Epithelial cell of proximal tubule (primary cell): ENCODE results near the gene GHSR. TPM values are rescaled to one million over a fixed set of nuclear protein-coding genes. Genes with fewer than 3 reads are reported as not detected.
"Not testable (repeated sequence)": the region's sequence is repeated elsewhere in the genome, so short reads cannot be mapped to it uniquely, and the experiment has no call there.

Experiments used
- DNase-seq: peaks from one replicate; pipeline ENCODE4 v3.0.0-alpha.2; 2011; ENCODE audit warnings: low read depth
- H3K4me3 ChIP-seq: 2 replicates; pipeline ENCODE4 v1.5.1; 2011; ENCODE audit warnings: low read depth, mild to moderate bottlenecking, low read length
- CTCF ChIP-seq: conservative IDR thresholded peaks from 2 replicates; pipeline ENCODE4 v1.5.1; 2012; ENCODE audit warnings: low read depth, mild to moderate bottlenecking, low read length
- total RNA-seq: library from RNA; depleted of rRNA; stranded (reverse); fragments of >200 nt; gene quantifications from 2 replicates; pipeline ENCODE4 v1.2.3, GENCODE V29; 2015

The GHSR gene
- total RNA-seq: not detected in 2 replicates

- TF ChIP-seq CTCF: no peak
- H3K4me3 ChIP-seq: no peak within 1 kb of the TSS
- no peak for DNase-seq
These were observed at the start of gene GHSR for GRCh38 chr3:172447611-172448579. GHSR (minus strand) TSS chr3:172448456; CDS start chr3:172448413, 43 bp downstream.

- not testable (repeated sequence) for DNase-seq, H3K4me3 ChIP-seq
- TF ChIP-seq CTCF: peak; percentile 80
These were observed 42.0 kb upstream of the GHSR start for GRCh38 chr3:172490198-172490669.

GRCh38 chr3:172478116-172478515, 29.9 kb upstream of the GHSR start:
- H3K4me3 ChIP-seq: no peak overlapping the region
- no peak for DNase-seq

GRCh38 chr3:172476347-172476746, 28.1 kb upstream of the GHSR start:
- no peak for TF ChIP-seq CTCF
- DNase-seq: no peak
- H3K4me3 ChIP-seq: peak overlapping the region; percentile 54

More at GRCh38 chr3:172478116-172478515, 29.9 kb upstream of the GHSR start:
- no peak for TF ChIP-seq CTCF

- TF ChIP-seq CTCF: no peak
These were observed 27.4 kb upstream of the GHSR start for GRCh38 chr3:172475703-172476102.

GRCh38 chr3:172471903-172472302, 23.6 kb upstream of the GHSR start:
- H3K4me3 ChIP-seq: no peak overlapping the region
- no peak for DNase-seq
- TF ChIP-seq CTCF: no peak

More at GRCh38 chr3:172475703-172476102, 27.4 kb upstream of the GHSR start:
- H3K4me3 ChIP-seq: no peak overlapping the region
- DNase-seq: no peak
